ENCODE results near the gene MRPS12.

- TF ChIP-seq CTCF (conservative IDR thresholded peaks at IDR 0.05; ENCODE audit: low read depth, low read length) (no peak), SMC3 (IDR thresholded peaks at IDR 0.05; ENCODE audit: low read depth, low read length) (no peak), MXI1 (IDR thresholded peaks at IDR 0.05; ENCODE audit: borderline replicate concordance, low read depth, low read length) (no peak), RFX5 (IDR thresholded peaks at IDR 0.05; ENCODE audit: low read depth, low read length) (no peak), POLR2A (IDR thresholded peaks at IDR 0.05; ENCODE audit: low read depth, low read length) (no peak), BHLHE40 (IDR thresholded peaks at IDR 0.05; ENCODE audit: low read depth, low read length) (no peak), RAD21 (IDR thresholded peaks at IDR 0.05; ENCODE audit: low read length) (no peak), CEBPB (IDR thresholded peaks at IDR 0.05; ENCODE audit: low read depth, low read length) (no peak), FOS (IDR thresholded peaks at IDR 0.05; ENCODE audit: low read depth, low read length) (no peak)
- TF ChIP-seq, protein P1, sequence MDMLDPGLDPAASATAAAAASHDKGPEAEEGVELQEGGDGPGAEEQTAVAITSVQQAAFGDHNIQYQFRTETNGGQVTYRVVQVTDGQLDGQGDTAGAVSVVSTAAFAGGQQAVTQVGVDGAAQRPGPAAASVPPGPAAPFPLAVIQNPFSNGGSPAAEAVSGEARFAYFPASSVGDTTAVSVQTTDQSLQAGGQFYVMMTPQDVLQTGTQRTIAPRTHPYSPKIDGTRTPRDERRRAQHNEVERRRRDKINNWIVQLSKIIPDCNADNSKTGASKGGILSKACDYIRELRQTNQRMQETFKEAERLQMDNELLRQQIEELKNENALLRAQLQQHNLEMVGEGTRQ (IDR thresholded peaks at IDR 0.05; ENCODE audit: low read depth, low read length): no peak
- TF ChIP-seq, protein P2, sequence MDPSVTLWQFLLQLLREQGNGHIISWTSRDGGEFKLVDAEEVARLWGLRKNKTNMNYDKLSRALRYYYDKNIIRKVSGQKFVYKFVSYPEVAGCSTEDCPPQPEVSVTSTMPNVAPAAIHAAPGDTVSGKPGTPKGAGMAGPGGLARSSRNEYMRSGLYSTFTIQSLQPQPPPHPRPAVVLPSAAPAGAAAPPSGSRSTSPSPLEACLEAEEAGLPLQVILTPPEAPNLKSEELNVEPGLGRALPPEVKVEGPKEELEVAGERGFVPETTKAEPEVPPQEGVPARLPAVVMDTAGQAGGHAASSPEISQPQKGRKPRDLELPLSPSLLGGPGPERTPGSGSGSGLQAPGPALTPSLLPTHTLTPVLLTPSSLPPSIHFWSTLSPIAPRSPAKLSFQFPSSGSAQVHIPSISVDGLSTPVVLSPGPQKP (IDR thresholded peaks at IDR 0.05; ENCODE audit: borderline replicate concordance, low read depth, low read length): no peak
These were observed 14.3 kb downstream of the MRPS12 start for GRCh38 chr19:38944981-38945506.
